ENCODE results near the gene IDS.
"Not testable (repeated sequence)": the region's sequence is repeated elsewhere in the genome, so short reads cannot be mapped to it uniquely, and the experiment has no call there.

The IDS gene

GRCh38 chrX:149499766-149500165 is 5.3 kb downstream of the IDS start:
- Histone ChIP-seq H3K4me2 (no peak overlapping the region), H3K36me3 (peaks cover 79% of the 10 kb centered on the region), H3K27me3 (no peaks in the 10 kb centered on the region), H3K4me3 (no peak overlapping the region), H3K9ac (no peak overlapping the region), H3K27ac (no peak overlapping the region), H3K4me1 (peaks cover 11% of the 10 kb centered on the region), H3K9me3 (no peaks in the 10 kb centered on the region), H4K20me1 (peaks cover 8% of the 10 kb centered on the region; the same call in 1 of the 2 replicates)
- TF ChIP-seq Cebpa-rat (IDR thresholded peaks at IDR 0.05) = no peak

- H3K9me3 ChIP-seq = no peaks in the 10 kb centered on the region
- H3K4me1 ChIP-seq = peaks cover 3% of the 10 kb centered on the region; the same call in 1 of the 2 replicates
- H3K4me2 ChIP-seq = no peak overlapping the region
- H3K36me3 ChIP-seq = peaks cover 89% of the 10 kb centered on the region
- H3K27me3 ChIP-seq = no peaks in the 10 kb centered on the region
- H3K9ac ChIP-seq = no peak overlapping the region
- H4K20me1 ChIP-seq = peaks cover 8% of the 10 kb centered on the region; the same call in 1 of the 2 replicates
- no peak for TF ChIP-seq Cebpa-rat (IDR thresholded peaks at IDR 0.05)
- no peak overlapping the region for H3K4me3 ChIP-seq
- H3K27ac ChIP-seq = no peak overlapping the region
These were observed 6.3 kb downstream of the IDS start for GRCh38 chrX:149498767-149499166.

GRCh38 chrX:149497626-149498025 is 7.5 kb downstream of the IDS start:
- no peak overlapping the region for H3K4me3 ChIP-seq
- H3K27ac ChIP-seq = no peak overlapping the region
- no peaks in the 10 kb centered on the region for H3K9me3 ChIP-seq
- peaks cover 100% of the 10 kb centered on the region for H3K36me3 ChIP-seq
- no peak overlapping the region for H3K4me2 ChIP-seq
- H3K27me3 ChIP-seq = no peaks in the 10 kb centered on the region
- no peaks in the 10 kb centered on the region for H3K4me1 ChIP-seq
- H4K20me1 ChIP-seq = peaks cover 5% of the 10 kb centered on the region; the same call in 1 of the 2 replicates
- no peak for TF ChIP-seq Cebpa-rat (IDR thresholded peaks at IDR 0.05)
- H3K9ac ChIP-seq = no peak overlapping the region

GRCh38 chrX:149497054-149497453 is 8.1 kb downstream of the IDS start:
- Histone ChIP-seq H3K36me3 (peaks cover 100% of the 10 kb centered on the region), H3K9ac (no peak overlapping the region), H3K4me2 (no peak overlapping the region), H4K20me1 (peaks cover 2% of the 10 kb centered on the region; the same call in 1 of the 2 replicates), H3K4me1 (no peaks in the 10 kb centered on the region), H3K27me3 (no peaks in the 10 kb centered on the region), H3K27ac (no peak overlapping the region), H3K4me3 (no peak overlapping the region), H3K9me3 (no peaks in the 10 kb centered on the region)
- TF ChIP-seq Cebpa-rat (IDR thresholded peaks at IDR 0.05) = no peak

- Histone ChIP-seq H3K4me2 (no peak overlapping the region), H3K9me3 (no peaks in the 10 kb centered on the region)
These were observed 9.5 kb downstream of the IDS start for GRCh38 chrX:149495573-149496071.

GRCh38 chrX:149494844-149495565 is 10.1 kb downstream of the IDS start:
- Histone ChIP-seq H3K27ac (no peak overlapping the region), H4K20me1 (0 out of 2 replicates have a peak, but pooled peaks cover 11% of the 10 kb centered on the region), H3K9ac (no peak overlapping the region), H3K36me3 (peaks cover 99% of the 10 kb centered on the region), H3K4me3 (no peak overlapping the region), H3K27me3 (no peaks in the 10 kb centered on the region), H3K4me2 (no peak overlapping the region), H3K9me3 (no peaks in the 10 kb centered on the region), H3K4me1 (no peaks in the 10 kb centered on the region)
- no peak for TF ChIP-seq Cebpa-rat (IDR thresholded peaks at IDR 0.05)

More at GRCh38 chrX:149495573-149496071, 9.5 kb downstream of the IDS start:
- H3K4me3 ChIP-seq = no peak overlapping the region
- TF ChIP-seq Cebpa-rat (IDR thresholded peaks at IDR 0.05) = no peak
- no peaks in the 10 kb centered on the region for H3K4me1 ChIP-seq
- H3K9ac ChIP-seq = no peak overlapping the region
- H3K27me3 ChIP-seq = no peaks in the 10 kb centered on the region
- H3K27ac ChIP-seq = no peak overlapping the region
- H3K36me3 ChIP-seq = peaks cover 99% of the 10 kb centered on the region
- H4K20me1 ChIP-seq = 0 out of 2 replicates have a peak, but pooled peaks cover 11% of the 10 kb centered on the region

GRCh38 chrX:149493567-149494562 is 11.2 kb downstream of the IDS start:
- H4K20me1 ChIP-seq = 0 out of 2 replicates have a peak, but pooled peaks cover 11% of the 10 kb centered on the region
- H3K27ac ChIP-seq = no peak overlapping the region
- H3K27me3 ChIP-seq = no peaks in the 10 kb centered on the region
- H3K9ac ChIP-seq = no peak overlapping the region
- H3K36me3 ChIP-seq = peaks cover 97% of the 10 kb centered on the region
- no peak for TF ChIP-seq Cebpa-rat (IDR thresholded peaks at IDR 0.05)
- no peaks in the 10 kb centered on the region for H3K9me3 ChIP-seq
- H3K4me3 ChIP-seq = no peak overlapping the region
- no peak overlapping the region for H3K4me2 ChIP-seq
- H3K4me1 ChIP-seq = no peaks in the 10 kb centered on the region

- Histone ChIP-seq H3K27me3 (no peaks in the 10 kb centered on the region), H3K27ac (no peak overlapping the region), H3K9me3 (no peaks in the 10 kb centered on the region), H4K20me1 (0 out of 2 replicates have a peak, but pooled peaks cover 11% of the 10 kb centered on the region), H3K4me1 (peaks cover 5% of the 10 kb centered on the region; the same call in 1 of the 2 replicates), H3K4me3 (no peak overlapping the region), H3K4me2 (no peak overlapping the region), H3K36me3 (peaks cover 82% of the 10 kb centered on the region), H3K9ac (no peak overlapping the region)
- no peak for TF ChIP-seq Cebpa-rat (IDR thresholded peaks at IDR 0.05)
These were observed 13.3 kb downstream of the IDS start for GRCh38 chrX:149491812-149492211.

- Histone ChIP-seq H3K4me1 (peaks cover 5% of the 10 kb centered on the region; the same call in 1 of the 2 replicates), H3K36me3 (peaks cover 82% of the 10 kb centered on the region), H3K27me3 (no peaks in the 10 kb centered on the region), H3K4me2 (no peak overlapping the region), H3K9me3 (no peaks in the 10 kb centered on the region), H3K27ac (no peak overlapping the region), H4K20me1 (0 out of 2 replicates have a peak, but pooled peaks cover 11% of the 10 kb centered on the region), H3K4me3 (no peak overlapping the region), H3K9ac (no peak overlapping the region)
- TF ChIP-seq Cebpa-rat (IDR thresholded peaks at IDR 0.05) = no peak
These were observed 15.0 kb downstream of the IDS start for GRCh38 chrX:149490100-149490499.

- H3K4me2 ChIP-seq, H3K9me3 ChIP-seq, H3K27ac ChIP-seq, H3K27me3 ChIP-seq, H3K4me1 ChIP-seq, H3K4me3 ChIP-seq, H3K9ac ChIP-seq: not testable (repeated sequence)
- Histone ChIP-seq H3K36me3 (peaks cover 82% of the 10 kb centered on the region), H4K20me1 (0 out of 2 replicates have a peak, but pooled peaks cover 11% of the 10 kb centered on the region)
These were observed 16.6 kb downstream of the IDS start for GRCh38 chrX:149488411-149489052.

- not testable (repeated sequence) for H3K4me2 ChIP-seq, H3K27me3 ChIP-seq, H3K27ac ChIP-seq, H3K4me3 ChIP-seq, H3K9me3 ChIP-seq, H3K9ac ChIP-seq, H3K4me1 ChIP-seq
- Histone ChIP-seq H3K36me3 (peaks cover 81% of the 10 kb centered on the region), H4K20me1 (0 out of 2 replicates have a peak, but pooled peaks cover 11% of the 10 kb centered on the region)
These were observed 17.1 kb downstream of the IDS start for GRCh38 chrX:149488008-149488407.

Data from BLaER1 (cell line).